GM18498 (cell line): Measurements from ENCODE around the gene SUPT3H.
A peak's percentile ranks its signal among the peaks of the same experiment; 100 is the strongest.

Experiments used
- ATAC-seq: cut with Tn5 transposase; IDR thresholded peaks from one replicate; pipeline ENCODE4 v1.9.1; 2021; ENCODE audit warnings: mild to moderate bottlenecking, moderate library complexity; ENCODE audit not compliant: unreplicated experiment

SUPT3H gene

GRCh38 chr6:45026003-45026516, 351.7 kb downstream of the SUPT3H start:
- no peak for ATAC-seq

GRCh38 chr6:45024610-45025009, 353.1 kb downstream of the SUPT3H start:
- ATAC-seq, result no peak

GRCh38 chr6:45021676-45022075, 356.1 kb downstream of the SUPT3H start:
- ATAC-seq, result no peak

GRCh38 chr6:45012687-45013086, 365.0 kb downstream of the SUPT3H start:
- ATAC-seq, result no peak

- ATAC-seq, result no peak
Measured at GRCh38 chr6:45009576-45009975, 368.2 kb downstream of the SUPT3H start.

- no peak for ATAC-seq
Measured at GRCh38 chr6:45006893-45007292, 370.8 kb downstream of the SUPT3H start.

- no peak for ATAC-seq
Measured at GRCh38 chr6:45003961-45004360, 373.8 kb downstream of the SUPT3H start.

- ATAC-seq, result no peak
Measured at GRCh38 chr6:45003387-45003786, 374.3 kb downstream of the SUPT3H start.

- no peak for ATAC-seq
Measured at GRCh38 chr6:45002390-45003105, 375.2 kb downstream of the SUPT3H start.

- ATAC-seq, result peak; percentile 100
Measured at GRCh38 chr6:45001663-45002062, 376.1 kb downstream of the SUPT3H start.

GRCh38 chr6:45000833-45001232, 376.9 kb downstream of the SUPT3H start:
- ATAC-seq, result no peak

GRCh38 chr6:44999066-44999465, 378.7 kb downstream of the SUPT3H start:
- no peak for ATAC-seq

- ATAC-seq, result no peak
Measured at GRCh38 chr6:44995486-44996132, 382.1 kb downstream of the SUPT3H start.

- ATAC-seq, result no peak
Measured at GRCh38 chr6:44989391-44989790, 388.3 kb downstream of the SUPT3H start.

- no peak for ATAC-seq
Measured at GRCh38 chr6:44985006-44985405, 392.7 kb downstream of the SUPT3H start.

GRCh38 chr6:44983467-44984365, 394.0 kb downstream of the SUPT3H start:
- ATAC-seq, result no peak

GRCh38 chr6:44980841-44981240, 396.9 kb downstream of the SUPT3H start:
- ATAC-seq, result no peak

- peak; percentile 76 for ATAC-seq
Measured at GRCh38 chr6:44976677-44977641, 400.8 kb downstream of the SUPT3H start.

GRCh38 chr6:44974511-44974910, 403.2 kb downstream of the SUPT3H start:
- no peak for ATAC-seq

- no peak for ATAC-seq
Measured at GRCh38 chr6:44972709-44973108, 405.0 kb downstream of the SUPT3H start.
